Hippocampal formation (tissue), 2 donors: Measurements from ENCODE around the gene SLC40A1.
"Not testable (repeated sequence)": the region's sequence is repeated elsewhere in the genome, so short reads cannot be mapped to it uniquely, and the experiment has no call there.

ENCODE experiments used
- DNase-seq, 2 donors: peaks; one replicate each; lab custom pipeline; 2025; lab: John Stamatoyannopoulos, UW

SLC40A1 gene

GRCh38 chr2:189580658-189581353 is at the start of gene SLC40A1:
Gene SLC40A1 (minus strand): TSS chr2:189580786. CDS start chr2:189580460, 326 bp downstream.
- DNase-seq, result peak; percentile 29 to 33

DNA sequence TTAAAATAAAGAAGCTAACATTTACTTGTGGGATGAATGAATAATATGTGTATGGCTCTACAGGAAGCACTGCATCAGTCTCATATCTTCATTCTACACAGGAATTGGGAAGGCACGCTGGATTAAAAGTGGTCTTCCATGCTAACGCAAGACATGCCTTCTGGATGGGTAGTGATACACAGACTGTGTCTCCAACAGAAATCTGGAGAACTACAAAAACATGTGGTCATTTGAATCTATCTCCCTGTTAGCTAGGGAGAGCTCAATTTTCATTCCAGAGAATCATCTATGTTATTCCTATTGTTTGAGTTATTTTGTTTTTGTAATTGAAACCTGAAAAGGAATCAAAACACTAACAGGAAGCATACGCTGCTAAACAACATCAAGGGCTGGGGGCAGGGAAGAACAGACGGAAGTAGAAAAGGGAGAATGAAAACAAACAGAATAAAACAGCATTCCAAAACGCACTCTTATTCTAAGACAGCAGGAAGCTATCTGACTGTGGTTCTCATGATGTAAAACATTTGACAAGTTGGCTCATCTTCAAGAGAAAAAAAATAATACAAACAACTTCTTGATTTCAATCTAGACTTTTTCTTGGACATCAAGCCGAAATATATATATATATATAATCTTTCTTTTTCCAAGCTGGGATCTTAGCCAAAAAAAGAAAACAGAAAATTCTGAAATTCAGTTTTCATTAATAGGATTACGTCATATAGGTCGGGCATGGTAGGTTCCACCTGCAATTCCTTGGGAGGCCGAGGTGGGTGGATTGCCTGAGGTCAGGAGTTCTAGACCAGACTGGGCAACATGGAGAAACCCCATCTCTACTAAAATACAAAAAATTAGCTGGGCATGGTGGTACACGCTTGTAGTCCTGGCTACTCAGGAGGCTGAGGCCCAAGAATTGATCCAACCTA is 49.2 kb upstream of the SLC40A1 start:
- DNase-seq, result no peak

- DNase-seq, result no peak
Measured at GRCh38 chr2:189628817-189629530, 48.4 kb upstream of the SLC40A1 start.

DNA sequence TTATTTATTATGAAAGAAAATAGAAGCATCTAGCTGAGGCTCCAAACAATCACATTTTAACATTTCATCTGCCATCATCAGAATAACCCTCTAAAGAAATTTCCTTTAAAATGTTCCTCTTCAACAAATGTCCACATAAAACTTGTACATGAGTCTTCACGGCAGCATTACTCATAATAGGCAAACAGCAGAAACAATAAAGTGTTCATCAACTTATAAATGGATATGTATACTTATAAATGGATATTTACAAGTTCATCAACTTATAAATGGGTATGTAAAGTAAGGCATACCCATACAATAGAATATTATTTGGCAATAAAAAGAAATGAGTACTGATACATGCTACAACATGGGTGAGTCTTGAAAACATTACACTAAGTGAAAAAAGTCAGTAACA is 47.2 kb upstream of the SLC40A1 start:
- DNase-seq, result no peak

GRCh38 chr2:189625636-189626035 is 45.0 kb upstream of the SLC40A1 start:
- DNase-seq, result no peak

GRCh38 chr2:189624648-189625355 is 44.2 kb upstream of the SLC40A1 start:
- no peak for DNase-seq

DNA sequence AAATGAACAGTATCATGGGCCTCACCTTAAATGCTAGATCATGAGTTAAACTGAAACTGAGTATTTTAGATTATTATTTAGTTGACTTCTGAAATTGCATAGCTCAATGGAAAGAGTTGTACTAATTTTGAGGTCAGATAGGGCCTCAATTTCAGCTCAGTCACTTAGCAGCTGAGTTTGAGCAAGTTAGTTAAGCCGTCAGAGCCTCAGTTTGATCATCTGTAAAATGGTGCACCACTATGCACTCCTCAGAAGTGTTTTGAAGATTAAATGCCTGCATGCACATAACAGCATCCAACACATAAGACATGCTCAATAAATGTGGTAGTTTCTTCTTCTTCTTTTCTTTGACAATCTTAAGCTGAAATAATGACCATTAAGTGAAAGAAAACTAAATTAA is 42.5 kb upstream of the SLC40A1 start:
- no peak for DNase-seq

DNA sequence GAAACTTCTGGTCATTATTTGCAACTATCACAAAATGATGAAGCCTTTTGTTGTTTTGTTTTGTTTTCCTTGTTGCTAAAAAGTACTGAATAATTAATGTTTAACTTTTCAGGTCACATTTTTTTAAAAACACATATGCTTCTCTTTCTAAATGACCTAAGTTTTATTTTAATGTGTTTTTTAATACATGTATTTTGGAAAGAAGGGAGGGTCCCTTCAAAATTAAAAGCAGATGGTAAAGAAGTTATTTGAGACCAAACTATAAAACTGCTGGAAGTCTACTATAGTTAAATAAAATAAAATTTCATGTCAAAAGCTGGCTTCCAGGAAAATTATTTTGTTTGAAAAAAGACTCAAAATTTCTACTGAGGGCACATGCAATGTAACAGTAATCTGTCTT is 41.2 kb upstream of the SLC40A1 start:
- DNase-seq, result no peak

DNA sequence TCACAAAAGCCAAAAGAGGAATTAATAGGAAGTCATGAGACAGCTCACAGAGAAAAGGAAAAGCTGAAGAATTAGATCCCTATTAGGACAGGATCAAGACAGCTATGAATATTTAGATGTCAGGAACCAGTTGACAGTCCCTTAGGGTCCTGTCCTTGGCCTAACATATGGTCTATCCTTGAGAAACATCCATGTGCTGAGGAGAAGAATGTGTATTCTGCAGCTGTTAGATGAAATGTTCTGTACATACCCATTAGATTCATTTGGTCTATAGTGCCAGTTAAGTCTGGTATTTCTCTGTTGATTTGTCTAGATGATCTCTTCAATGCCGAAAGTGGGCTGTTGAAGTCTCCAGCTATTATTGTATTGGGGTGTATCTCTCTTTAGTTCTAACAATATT is 37.6 kb upstream of the SLC40A1 start:
- no peak for DNase-seq

GRCh38 chr2:189614585-189614984 is 34.0 kb upstream of the SLC40A1 start:
- DNase-seq, result no peak

- DNase-seq, result no peak
Measured at GRCh38 chr2:189613650-189614420, 33.2 kb upstream of the SLC40A1 start.

DNA sequence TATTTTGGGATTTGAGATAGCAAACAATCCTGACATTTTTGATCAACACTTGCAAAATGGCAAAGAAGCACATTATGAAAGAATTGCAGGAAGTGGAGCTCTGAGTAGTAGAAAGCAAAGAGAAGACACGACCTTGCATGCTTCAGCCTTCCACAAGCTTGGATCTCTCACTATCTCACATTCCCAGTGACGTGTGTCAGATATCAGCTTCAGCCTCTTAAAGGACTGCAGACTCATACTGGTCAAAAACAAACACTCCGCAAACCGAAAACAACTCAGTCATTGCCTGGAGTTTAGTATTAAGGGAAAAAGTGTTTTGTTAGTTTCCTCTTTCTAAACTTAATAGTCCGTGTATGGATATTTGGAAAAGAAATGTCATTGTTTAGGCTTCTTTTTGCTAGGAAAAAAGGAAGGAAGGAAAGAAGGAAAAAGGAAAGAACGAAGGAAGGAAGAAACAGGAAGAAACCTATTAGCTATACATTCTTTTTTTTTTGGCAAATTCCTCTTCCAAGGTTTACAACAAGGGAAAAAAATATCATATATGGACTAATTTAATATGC is 32.6 kb upstream of the SLC40A1 start:
- DNase-seq, result no peak

- no peak for DNase-seq
Measured at GRCh38 chr2:189610700-189611099, 30.1 kb upstream of the SLC40A1 start.

- DNase-seq, result no peak
Measured at GRCh38 chr2:189609853-189610252, 29.3 kb upstream of the SLC40A1 start.

- no peak for DNase-seq
Measured at GRCh38 chr2:189609423-189609816, 28.8 kb upstream of the SLC40A1 start.

- DNase-seq, result no peak
Measured at GRCh38 chr2:189608795-189609422, 28.3 kb upstream of the SLC40A1 start.

GRCh38 chr2:189608170-189608569 is 27.6 kb upstream of the SLC40A1 start:
- no peak for DNase-seq

GRCh38 chr2:189602233-189602632 is 21.6 kb upstream of the SLC40A1 start:
- no peak for DNase-seq

- DNase-seq, result not testable (repeated sequence)
Measured at GRCh38 chr2:189601652-189602051, 21.1 kb upstream of the SLC40A1 start.

DNA sequence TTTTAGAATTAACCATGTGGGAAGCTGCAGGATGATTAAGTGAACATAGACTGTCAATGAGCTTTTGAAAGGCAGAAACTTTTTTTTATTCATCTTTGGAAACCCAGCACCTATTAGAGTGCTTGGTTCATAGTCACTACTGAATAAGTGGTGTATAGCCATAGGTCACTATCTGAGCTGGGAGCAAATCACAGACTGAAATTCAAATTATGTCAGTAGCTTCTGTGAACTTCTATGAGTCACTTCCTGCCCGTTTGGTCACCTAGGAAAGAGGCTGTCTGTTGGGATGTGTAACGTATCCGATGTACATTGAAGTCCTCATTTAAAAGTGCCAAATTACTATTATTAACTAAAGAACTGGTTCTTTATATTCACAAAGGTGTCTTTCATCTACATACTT is 20.5 kb upstream of the SLC40A1 start:
- no peak for DNase-seq
